ENCODE data around the gene IL25. TPM values are rescaled to one million over a fixed set of nuclear protein-coding genes. Genes with fewer than 3 reads are reported as not detected.

Gene IL25
- total and polyA plus RNA-seq, 2 of the 13 experiments (the other 11 are each of a cell fraction or from before 2014, with no cell fraction given): not detected

DNA sequence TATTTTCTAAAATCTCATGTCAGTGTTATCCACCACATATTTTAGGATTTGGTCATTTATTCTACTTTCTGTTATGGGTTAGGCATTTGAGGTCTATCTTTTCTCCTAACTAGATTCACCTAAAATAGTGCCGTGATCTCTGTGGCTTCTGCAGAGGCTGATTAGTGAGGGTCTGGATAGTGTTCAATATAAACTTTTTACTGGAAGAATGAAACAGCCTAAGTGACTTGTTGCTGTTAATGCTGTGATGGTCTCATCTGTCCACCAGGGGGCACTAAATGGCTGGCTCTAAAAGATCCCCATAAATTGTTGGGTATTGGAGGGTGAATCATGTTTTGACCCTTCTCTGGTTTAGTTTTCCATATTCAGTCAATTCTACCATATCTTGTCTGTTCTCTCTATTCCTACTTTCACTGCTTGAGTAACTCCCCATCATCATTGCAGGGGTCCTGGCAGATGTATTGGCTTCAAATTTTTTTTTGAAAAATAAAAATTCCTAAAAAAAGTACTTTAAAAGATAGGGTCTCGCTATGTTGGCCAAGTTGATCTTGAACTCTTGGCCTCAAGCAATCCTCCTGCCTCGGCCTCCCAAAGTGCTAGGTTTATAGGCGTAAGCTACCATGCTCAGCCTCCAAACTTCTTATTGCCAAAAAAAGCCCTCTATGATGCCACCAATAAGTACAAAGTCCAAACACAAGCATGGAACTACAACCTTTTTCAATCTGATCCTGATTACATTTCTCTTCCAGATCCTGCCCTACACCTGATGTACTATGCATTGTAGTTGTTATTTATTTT lies 44.5 kb upstream of the IL25 start (continued):
- TF ChIP-seq, protein P1, sequence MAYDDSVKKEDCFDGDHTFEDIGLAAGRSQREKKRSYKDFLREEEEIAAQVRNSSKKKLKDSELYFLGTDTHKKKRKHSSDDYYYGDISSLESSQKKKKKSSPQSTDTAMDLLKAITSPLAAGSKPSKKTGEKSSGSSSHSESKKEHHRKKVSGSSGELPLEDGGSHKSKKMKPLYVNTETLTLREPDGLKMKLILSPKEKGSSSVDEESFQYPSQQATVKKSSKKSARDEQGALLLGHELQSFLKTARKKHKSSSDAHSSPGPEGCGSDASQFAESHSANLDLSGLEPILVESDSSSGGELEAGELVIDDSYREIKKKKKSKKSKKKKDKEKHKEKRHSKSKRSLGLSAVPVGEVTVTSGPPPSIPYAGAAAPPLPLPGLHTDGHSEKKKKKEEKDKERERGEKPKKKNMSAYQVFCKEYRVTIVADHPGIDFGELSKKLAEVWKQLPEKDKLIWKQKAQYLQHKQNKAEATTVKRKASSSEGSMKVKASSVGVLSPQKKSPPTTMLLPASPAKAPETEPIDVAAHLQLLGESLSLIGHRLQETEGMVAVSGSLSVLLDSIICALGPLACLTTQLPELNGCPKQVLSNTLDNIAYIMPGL (CRISPR knock-in tag; IDR thresholded peaks at IDR 0.05; ENCODE audit: borderline replicate concordance in 1 of 2, low read depth in 1 of 2): peak; percentile 43 to 72; a peak in 1 of 4 replicates
- TF ChIP-seq, protein P2, sequence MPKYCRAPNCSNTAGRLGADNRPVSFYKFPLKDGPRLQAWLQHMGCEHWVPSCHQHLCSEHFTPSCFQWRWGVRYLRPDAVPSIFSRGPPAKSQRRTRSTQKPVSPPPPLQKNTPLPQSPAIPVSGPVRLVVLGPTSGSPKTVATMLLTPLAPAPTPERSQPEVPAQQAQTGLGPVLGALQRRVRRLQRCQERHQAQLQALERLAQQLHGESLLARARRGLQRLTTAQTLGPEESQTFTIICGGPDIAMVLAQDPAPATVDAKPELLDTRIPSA (CRISPR knock-in tag; IDR thresholded peaks at IDR 0.05; ENCODE audit: borderline replicate concordance): no peak
- TF ChIP-seq, protein P3, sequence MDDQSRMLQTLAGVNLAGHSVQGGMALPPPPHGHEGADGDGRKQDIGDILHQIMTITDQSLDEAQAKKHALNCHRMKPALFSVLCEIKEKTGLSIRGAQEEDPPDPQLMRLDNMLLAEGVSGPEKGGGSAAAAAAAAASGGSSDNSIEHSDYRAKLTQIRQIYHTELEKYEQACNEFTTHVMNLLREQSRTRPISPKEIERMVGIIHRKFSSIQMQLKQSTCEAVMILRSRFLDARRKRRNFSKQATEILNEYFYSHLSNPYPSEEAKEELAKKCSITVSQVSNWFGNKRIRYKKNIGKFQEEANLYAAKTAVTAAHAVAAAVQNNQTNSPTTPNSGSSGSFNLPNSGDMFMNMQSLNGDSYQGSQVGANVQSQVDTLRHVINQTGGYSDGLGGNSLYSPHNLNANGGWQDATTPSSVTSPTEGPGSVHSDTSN (CRISPR knock-in tag; IDR thresholded peaks at IDR 0.05; ENCODE audit: borderline replicate concordance): no peak
- TF ChIP-seq MIER3 (CRISPR knock-in tag; IDR thresholded peaks at IDR 0.05; ENCODE audit: borderline replicate concordance) (0 out of 2 replicates have a peak, but pooled peaks have one; percentile 70), CBX5 (CRISPR knock-in tag; IDR thresholded peaks at IDR 0.05; ENCODE audit: borderline replicate concordance) (no peak), RBM39 (IDR thresholded peaks at IDR 0.05; ENCODE audit: low read depth, low read length, poor library complexity, severe bottlenecking) (no peak), ZNF160 (CRISPR knock-in tag; IDR thresholded peaks at IDR 0.05) (no peak), ZNF30 (CRISPR knock-in tag; IDR thresholded peaks at IDR 0.05) (no peak), ZSCAN9 (CRISPR knock-in tag; IDR thresholded peaks at IDR 0.05; ENCODE audit: borderline replicate concordance) (0 out of 2 replicates have a peak, but pooled peaks have one; percentile 60), SP5 (CRISPR knock-in tag; IDR thresholded peaks at IDR 0.05; ENCODE audit: borderline replicate concordance, low read depth) (peak; percentile 52; the same call in 1 of the 2 replicates)
- TF ChIP-seq, protein P4, sequence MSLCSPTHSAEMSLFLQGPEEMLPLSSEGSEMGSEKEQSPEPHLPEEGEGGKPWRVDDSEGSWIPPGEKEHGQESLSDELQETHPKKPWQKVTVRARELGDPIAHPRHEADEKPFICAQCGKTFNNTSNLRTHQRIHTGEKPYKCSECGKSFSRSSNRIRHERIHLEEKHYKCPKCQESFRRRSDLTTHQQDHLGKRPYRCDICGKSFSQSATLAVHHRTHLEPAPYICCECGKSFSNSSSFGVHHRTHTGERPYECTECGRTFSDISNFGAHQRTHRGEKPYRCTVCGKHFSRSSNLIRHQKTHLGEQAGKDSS (CRISPR knock-in tag; IDR thresholded peaks at IDR 0.05; ENCODE audit: borderline replicate concordance, low read depth): no peak
- TF ChIP-seq, protein P5, sequence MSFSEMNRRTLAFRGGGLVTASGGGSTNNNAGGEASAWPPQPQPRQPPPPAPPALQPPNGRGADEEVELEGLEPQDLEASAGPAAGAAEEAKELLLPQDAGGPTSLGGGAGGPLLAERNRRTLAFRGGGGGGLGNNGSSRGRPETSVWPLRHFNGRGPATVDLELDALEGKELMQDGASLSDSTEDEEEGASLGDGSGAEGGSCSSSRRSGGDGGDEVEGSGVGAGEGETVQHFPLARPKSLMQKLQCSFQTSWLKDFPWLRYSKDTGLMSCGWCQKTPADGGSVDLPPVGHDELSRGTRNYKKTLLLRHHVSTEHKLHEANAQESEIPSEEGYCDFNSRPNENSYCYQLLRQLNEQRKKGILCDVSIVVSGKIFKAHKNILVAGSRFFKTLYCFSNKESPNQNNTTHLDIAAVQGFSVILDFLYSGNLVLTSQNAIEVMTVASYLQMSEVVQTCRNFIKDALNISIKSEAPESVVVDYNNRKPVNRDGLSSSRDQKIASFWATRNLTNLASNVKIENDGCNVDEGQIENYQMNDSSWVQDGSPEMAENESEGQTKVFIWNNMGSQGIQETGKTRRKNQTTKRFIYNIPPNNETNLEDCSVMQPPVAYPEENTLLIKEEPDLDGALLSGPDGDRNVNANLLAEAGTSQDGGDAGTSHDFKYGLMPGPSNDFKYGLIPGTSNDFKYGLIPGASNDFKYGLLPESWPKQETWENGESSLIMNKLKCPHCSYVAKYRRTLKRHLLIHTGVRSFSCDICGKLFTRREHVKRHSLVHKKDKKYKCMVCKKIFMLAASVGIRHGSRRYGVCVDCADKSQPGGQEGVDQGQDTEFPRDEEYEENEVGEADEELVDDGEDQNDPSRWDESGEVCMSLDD (CRISPR knock-in tag; IDR thresholded peaks at IDR 0.05; ENCODE audit: borderline replicate concordance): no peak
- TF ChIP-seq, protein P6, sequence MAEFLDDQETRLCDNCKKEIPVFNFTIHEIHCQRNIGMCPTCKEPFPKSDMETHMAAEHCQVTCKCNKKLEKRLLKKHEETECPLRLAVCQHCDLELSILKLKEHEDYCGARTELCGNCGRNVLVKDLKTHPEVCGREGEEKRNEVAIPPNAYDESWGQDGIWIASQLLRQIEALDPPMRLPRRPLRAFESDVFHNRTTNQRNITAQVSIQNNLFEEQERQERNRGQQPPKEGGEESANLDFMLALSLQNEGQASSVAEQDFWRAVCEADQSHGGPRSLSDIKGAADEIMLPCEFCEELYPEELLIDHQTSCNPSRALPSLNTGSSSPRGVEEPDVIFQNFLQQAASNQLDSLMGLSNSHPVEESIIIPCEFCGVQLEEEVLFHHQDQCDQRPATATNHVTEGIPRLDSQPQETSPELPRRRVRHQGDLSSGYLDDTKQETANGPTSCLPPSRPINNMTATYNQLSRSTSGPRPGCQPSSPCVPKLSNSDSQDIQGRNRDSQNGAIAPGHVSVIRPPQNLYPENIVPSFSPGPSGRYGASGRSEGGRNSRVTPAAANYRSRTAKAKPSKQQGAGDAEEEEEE (CRISPR knock-in tag; IDR thresholded peaks at IDR 0.05; ENCODE audit: borderline replicate concordance): no peak
- TF ChIP-seq, protein P7, sequence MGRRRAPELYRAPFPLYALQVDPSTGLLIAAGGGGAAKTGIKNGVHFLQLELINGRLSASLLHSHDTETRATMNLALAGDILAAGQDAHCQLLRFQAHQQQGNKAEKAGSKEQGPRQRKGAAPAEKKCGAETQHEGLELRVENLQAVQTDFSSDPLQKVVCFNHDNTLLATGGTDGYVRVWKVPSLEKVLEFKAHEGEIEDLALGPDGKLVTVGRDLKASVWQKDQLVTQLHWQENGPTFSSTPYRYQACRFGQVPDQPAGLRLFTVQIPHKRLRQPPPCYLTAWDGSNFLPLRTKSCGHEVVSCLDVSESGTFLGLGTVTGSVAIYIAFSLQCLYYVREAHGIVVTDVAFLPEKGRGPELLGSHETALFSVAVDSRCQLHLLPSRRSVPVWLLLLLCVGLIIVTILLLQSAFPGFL (CRISPR knock-in tag; IDR thresholded peaks at IDR 0.05): no peak

All from HepG2 (cell line).